Stimulated activated CD8-positive, alpha-beta memory T cell treated with anti-CD3 and anti-CD28 coated beads, Interleukin-4, amount 100 ng/mL, for 1 hour (primary cell): ENCODE measurements around the gene SEMG2.

Experiments used
- DNase-seq, 2 donors: peaks; one replicate each; pipeline ENCODE4 v3.0.0-alpha.2; 2020; ENCODE audit warnings: low read depth in 2 of 2, low spot score in 1 of 2

SEMG2 gene, protein sequence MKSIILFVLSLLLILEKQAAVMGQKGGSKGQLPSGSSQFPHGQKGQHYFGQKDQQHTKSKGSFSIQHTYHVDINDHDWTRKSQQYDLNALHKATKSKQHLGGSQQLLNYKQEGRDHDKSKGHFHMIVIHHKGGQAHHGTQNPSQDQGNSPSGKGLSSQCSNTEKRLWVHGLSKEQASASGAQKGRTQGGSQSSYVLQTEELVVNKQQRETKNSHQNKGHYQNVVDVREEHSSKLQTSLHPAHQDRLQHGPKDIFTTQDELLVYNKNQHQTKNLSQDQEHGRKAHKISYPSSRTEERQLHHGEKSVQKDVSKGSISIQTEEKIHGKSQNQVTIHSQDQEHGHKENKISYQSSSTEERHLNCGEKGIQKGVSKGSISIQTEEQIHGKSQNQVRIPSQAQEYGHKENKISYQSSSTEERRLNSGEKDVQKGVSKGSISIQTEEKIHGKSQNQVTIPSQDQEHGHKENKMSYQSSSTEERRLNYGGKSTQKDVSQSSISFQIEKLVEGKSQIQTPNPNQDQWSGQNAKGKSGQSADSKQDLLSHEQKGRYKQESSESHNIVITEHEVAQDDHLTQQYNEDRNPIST

DNA sequence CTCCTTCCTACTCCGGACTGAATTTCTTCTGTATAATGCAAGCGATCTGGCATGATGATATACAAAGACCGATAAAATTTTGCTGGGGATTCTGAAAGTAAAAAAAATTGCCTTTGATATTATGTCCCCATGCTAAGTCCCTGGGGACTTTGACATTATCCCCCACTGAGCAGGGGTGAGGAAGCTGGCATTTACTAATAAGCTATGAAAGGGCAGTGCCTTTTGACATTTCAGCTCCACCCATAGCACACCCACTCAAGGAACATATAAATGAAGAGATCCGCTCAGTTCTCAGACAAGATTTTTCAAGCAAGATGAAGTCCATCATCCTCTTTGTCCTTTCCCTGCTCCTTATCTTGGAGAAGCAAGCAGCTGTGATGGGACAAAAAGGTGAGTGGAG lies at the start of gene SEMG2:
TSS of gene SEMG2 (plus strand) at position 298 of the 400 bp plus-strand sequence. CDS start at position 315, 17 bp downstream.
- no peak for DNase-seq

DNA sequence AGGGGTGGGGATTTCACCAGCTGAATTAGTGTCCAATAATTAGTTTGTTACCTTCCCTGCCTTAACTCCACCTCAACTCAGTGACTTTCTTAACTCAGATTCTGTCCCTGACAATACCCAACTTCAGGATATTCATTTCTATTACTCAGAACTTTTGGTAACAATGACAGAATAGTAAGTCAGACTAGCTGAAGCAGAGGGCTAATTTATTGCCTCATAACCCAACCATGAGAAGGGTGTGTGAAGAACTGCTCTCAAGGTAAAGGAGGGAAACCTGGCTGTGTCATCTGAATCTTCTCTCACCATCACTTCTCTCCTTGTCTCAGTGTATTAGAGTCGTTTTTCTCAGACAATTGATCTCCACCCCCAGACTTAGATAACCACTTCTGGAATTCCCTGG lies 47.7 kb upstream of the SEMG2 start:
- DNase-seq = no peak

GRCh38 chr20:45174434-45175364 lies 46.5 kb upstream of the SEMG2 start, which contains the start of gene PI3:
Gene PI3 (plus strand): TSS chr20:45174902. CDS start chr20:45174923, 21 bp downstream.
- no peak for DNase-seq

DNA sequence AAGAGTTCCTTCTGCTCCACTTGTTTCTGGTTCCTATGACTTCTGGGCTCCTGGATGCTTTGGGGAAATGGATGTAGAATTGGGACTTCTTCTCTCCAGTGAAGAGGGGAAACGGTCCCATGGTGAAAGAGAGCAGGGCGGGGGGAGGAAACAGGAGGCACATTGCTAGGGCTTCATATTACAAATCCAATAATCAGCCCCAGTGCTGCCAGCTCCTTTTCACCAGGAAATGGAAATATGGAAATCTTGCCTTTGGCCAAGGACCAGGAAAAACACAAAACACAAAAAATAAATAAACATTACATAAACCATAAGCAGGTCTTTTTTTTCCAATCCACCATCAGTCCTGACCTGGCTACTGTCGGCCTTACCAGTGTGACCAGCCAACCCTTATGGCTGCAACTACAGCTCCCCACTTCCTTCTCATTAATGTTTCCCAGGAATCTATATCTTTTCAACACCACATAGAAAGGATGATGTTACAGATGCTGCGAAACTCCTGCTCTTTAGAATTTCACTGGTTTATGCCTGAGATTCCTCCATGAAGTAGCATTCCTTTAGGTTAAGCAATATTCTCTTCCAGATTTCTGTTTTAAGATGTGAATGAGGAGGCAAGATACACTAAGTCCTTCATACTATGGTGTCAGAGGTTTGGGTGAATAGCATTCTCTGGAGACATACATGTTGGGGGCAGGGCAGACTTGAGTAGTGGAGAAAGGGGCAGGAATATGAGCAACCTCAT lies 44.5 kb upstream of the SEMG2 start:
- no peak for DNase-seq

DNA sequence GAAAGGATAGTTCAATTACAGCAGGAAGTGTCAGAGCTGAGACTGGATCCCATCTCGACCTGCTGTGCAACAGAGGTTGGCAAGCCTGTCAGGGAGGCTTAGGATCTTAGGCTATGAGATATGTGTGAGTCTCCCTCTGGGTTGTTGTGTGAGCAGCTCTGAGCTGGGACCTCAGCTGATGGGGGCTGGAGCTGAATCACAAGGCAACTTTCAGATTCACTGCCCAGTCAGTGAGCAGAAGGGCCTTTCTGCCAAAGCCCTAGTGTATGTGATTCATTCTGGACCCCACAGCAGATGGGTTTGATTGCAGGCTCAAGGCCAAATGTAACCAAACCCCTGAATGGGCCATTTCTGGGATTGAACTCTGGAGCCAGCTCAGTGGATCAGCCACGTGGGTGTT lies 42.0 kb upstream of the SEMG2 start:
- DNase-seq = no peak

DNA sequence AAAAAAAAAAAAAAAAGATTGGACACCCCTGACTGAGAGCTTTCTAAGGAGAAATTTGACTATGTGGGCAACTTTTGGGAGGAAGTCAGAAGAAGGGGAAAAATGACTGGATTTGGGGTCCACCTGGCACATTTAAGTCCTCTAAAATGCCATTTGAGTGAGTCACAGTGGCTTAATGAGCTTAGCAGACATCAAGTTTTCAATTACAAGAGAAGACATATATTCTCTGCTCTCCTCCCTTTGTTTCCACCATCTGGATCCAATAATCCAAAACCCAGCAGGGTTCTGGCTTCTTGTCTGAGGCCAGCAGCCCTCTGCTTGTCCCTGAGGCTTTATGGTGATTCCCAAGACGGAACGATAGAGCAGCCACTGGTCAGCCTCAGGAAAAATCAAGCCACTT lies 39.5 kb upstream of the SEMG2 start:
- no peak for DNase-seq

DNA sequence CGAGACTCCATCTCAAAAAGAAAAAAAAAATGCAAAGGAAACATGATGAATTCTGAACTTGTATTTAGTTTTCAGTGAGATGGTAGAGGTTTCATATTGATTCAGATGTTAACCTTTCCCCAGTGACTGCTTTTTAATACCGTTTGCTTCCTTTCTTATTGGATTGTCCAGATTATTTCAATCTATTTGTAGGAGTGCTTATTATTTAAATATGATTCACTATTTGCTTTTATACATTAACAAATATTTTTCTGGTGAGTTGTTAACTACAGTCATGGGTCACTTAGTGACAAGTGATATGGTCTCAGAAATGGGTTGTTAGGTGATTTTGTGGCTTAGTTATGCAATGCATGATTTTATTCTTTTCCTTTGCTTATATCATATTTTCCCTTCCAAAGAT lies 38.1 kb upstream of the SEMG2 start:
- no peak for DNase-seq

DNA sequence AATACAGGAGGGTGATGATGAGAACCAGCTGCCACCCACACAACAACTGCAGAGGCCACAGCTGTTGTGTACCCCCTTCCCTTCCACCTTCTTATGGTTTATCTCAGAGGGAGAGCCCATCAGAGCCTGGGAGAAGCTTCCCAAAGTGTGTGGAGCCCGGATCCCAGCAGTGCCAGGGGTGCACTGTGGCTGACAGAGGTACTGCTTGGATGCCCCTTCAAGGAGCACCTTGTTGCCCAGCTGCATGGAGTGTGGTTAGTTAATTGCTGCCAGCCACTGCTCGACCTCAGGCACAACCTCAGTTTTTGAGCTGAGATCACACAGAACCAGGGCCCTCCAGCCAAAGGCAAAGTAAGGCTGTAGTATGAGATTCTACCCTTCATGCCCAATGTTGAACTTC lies 33.5 kb upstream of the SEMG2 start:
- no peak for DNase-seq

- DNase-seq = no peak
Observed at GRCh38 chr20:45189067-45189609, 32.0 kb upstream of the SEMG2 start.

- no peak for DNase-seq
Observed at GRCh38 chr20:45189861-45190260, 31.3 kb upstream of the SEMG2 start.

DNA sequence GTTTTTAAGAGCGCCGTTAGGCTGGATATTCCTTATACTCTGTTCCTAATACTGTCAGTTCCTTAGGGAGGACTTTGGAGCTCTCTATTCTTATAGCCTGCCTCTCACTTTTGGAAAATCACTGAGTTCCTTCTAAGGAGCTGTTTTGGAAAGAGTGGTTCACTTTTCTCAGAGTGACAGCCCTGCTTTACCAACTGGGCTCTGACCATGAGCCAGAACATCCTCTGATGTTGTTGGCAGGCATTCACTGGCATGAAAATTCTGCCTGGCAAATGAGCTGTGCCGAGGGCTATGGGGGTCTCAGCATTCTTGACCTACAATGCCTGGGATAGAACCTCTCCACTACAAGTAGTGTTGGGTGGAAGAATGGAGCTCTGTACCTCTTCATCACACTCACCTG lies 29.2 kb upstream of the SEMG2 start:
- no peak for DNase-seq

DNA sequence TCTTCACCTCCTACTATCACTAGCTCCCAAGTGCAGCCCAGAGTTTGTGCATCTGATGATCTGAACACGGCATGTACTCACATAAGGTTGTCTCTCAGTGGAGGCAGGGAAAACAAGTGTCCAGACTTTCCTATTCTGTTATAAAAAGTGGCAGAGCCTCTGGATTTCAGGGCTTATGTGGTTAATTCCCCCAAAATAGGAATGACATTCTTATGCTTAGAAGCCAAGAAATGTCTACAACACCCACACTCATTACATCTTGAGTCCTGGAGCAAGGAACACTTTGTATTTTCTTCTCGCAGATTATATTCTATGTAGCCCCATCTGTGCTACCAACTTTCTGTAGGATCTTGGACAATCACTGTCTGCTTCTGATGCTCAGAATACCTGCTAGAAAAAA lies 27.8 kb upstream of the SEMG2 start:
- DNase-seq = no peak

- DNase-seq = no peak
Observed at GRCh38 chr20:45206725-45207124, 14.4 kb upstream of the SEMG2 start, which contains the start of gene SEMG1. Gene SEMG1 (plus strand): TSS chr20:45207033. CDS start chr20:45207054, 21 bp downstream.

DNA sequence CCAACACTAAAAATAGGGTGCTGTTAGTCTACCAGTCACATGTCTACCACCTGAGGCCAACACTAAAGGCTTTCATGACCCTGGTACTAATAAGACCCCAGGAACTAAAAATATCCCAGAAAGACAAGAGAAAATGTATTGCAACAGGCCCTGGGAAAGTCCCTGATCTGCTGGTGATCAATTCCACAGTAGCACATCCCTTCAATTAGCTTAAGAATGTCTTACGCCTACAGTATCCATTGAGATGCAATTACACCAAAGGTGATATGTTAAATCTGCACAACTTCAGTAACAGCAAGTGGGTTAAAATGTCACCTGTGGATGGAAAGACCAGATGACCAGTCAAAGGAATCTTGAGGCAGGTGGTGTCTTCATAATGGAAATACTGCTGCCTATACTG lies 11.2 kb upstream of the SEMG2 start:
- DNase-seq = no peak

GRCh38 chr20:45211569-45212474 lies 9.4 kb upstream of the SEMG2 start:
- DNase-seq = no peak

DNA sequence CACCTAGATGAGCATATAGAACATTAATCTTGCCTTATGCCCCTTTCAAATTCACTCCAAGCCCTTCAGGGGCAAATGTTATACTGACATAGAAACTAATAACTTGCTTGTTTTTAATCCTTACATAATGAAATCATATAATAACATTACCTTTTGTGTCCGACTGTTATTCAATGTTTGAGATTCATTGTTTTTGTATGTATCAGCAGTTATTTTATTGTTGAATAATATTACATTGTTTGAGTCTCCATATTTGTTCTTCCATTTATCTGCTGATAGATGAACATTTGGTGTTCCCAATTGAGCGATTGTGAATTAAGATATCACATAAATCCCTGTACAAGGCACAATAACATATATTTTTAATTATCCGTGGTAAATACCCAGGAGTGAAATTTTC lies 8.3 kb upstream of the SEMG2 start:
- no peak for DNase-seq

DNA sequence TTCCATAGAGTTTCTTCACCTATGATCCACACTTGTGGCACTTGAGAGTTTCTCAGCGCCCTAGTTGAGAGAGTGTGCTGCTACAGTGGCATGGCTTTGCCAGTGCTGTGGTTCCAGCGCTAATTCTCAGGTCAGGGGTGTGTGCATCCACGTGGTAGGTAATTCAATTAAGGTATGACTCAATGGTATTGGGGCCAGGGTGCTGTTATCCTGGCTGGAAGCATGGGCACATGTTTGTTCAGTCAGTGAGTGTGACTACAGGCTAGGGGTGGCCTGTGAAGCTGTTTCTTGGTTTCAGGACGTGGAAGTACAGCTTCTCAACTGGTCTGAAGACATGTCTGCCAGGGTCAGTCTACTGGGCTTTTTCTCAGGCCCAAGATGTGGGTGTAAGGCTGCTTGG lies 3.0 kb upstream of the SEMG2 start:
- DNase-seq = no peak

GRCh38 chr20:45218636-45219035 lies 2.5 kb upstream of the SEMG2 start:
- no peak for DNase-seq

- DNase-seq = no peak
Observed at GRCh38 chr20:45223136-45223535, 2.0 kb downstream of the SEMG2 start.

GRCh38 chr20:45226287-45226686 lies 5.1 kb downstream of the SEMG2 start:
- no peak for DNase-seq
